Endothelial cell of umbilical vein (primary cell): ENCODE measurements around the gene ABHD13. TPM values are rescaled to one million over a fixed set of nuclear protein-coding genes. Genes with fewer than 3 reads are reported as not detected.

Experiments
- BruUV-seq: library from RNA; stranded (reverse); fragments of 400-500 nt; replicated peaks from 2 replicates; lab custom pipeline; 2021; lab: Mats Ljungman, UMichigan
- CTCF ChIA-PET: fragments of 300-600, 350-600 bp; sonication (Branson Sonifier 250); formaldehyde crosslinking; loops from one replicate; lab custom pipeline; 2021; ENCODE audit warnings: antibody characterized with exemption, inconsistent platforms; lab: Charles Lee
- POLR2A ChIA-PET: fragments of 300-600, 350-600 bp; sonication (Branson Sonifier 250); formaldehyde crosslinking; loops from one replicate; lab custom pipeline; 2021; ENCODE audit warnings: antibody characterized with exemption, inconsistent platforms; lab: Charles Lee
- DNase-seq: peaks from one replicate; pipeline ENCODE4 v3.0.0-alpha.2; 2011; ENCODE audit warnings: low read depth, low spot score
- FAIRE-seq: peaks from 2 replicates; lab custom pipeline; 2011; peaks lifted over from hg19 to GRCh38; lab: Jason Lieb, UNC
- H2AFZ ChIP-seq: 2 replicates; pipeline ENCODE4 v1.6.0; 2012; ENCODE audit warnings: low read depth, low read length, control low read depth, inconsistent platforms
- H3K27ac ChIP-seq: 2 replicates; pipeline ENCODE4 v1.5.1; 2011; ENCODE audit warnings: low read depth, mild to moderate bottlenecking, control low read depth, low read length, moderate library complexity; ENCODE audit not compliant: insufficient read depth
- H3K27me3 ChIP-seq, 2 experiments: 2 replicates each; pipeline versions ENCODE4 v1.6.0 to v1.6.1; 2011; ENCODE audit warnings: low read length in 2 of 2, mixed read lengths in 1 of 2; ENCODE audit not compliant: control insufficient read depth in 2 of 2, insufficient read depth in 2 of 2
- H3K36me3 ChIP-seq, 2 experiments: 2 replicates in 1 of 2; 3 replicates in 1 of 2; pipeline ENCODE4 v1.5.1; 2011; ENCODE audit warnings: low read length in 2 of 2, mild to moderate bottlenecking in 1 of 2, moderate library complexity in 1 of 2; ENCODE audit not compliant: control insufficient read depth in 2 of 2, insufficient read depth in 2 of 2; ENCODE audit errors: extremely low read depth in 1 of 2
- H3K4me1 ChIP-seq: 3 replicates; pipeline ENCODE4 v1.5.1; 2011; ENCODE audit warnings: mild to moderate bottlenecking, low read length; ENCODE audit not compliant: control insufficient read depth, insufficient read depth; ENCODE audit errors: extremely low read depth
- H3K4me2 ChIP-seq: 2 replicates; pipeline ENCODE4 v1.6.1; 2011; ENCODE audit warnings: low read length, control low read depth, mixed read lengths; ENCODE audit not compliant: insufficient read depth
- H3K4me3 ChIP-seq, 3 experiments: fragments of 200-600 bp in 1 of 3; sonication (generic), shearing (Covaris generic) in 1 of 3; replicated peaks in 1 of 3; 2 replicates each; pipeline ENCODE4 v1.5.1; 2011 to 2016; ENCODE audit warnings: control low read depth in 3 of 3, low read length in 3 of 3, mild to moderate bottlenecking in 2 of 3, inconsistent platforms in 1 of 3, low read depth in 1 of 3, moderate library complexity in 1 of 3; ENCODE audit not compliant: insufficient read depth in 1 of 3
- H3K79me2 ChIP-seq: 2 replicates; pipeline ENCODE4 v1.6.0; 2012; ENCODE audit warnings: low read length, inconsistent platforms; ENCODE audit not compliant: control insufficient read depth, insufficient read depth
- H3K9ac ChIP-seq: replicated peaks from 2 replicates; pipeline ENCODE3; 2011; ENCODE audit warnings: low read length, control low read depth; ENCODE audit not compliant: insufficient read depth; ENCODE audit errors: extremely low read depth
- H3K9me1 ChIP-seq: replicated peaks from 3 replicates; pipeline ENCODE4 v1.6.0; 2011; ENCODE audit warnings: mild to moderate bottlenecking, low read length; ENCODE audit not compliant: control insufficient read depth, insufficient read depth; ENCODE audit errors: extremely low read depth
- H3K9me3 ChIP-seq: replicated peaks from 2 replicates; pipeline ENCODE4 v1.5.1; 2012; ENCODE audit warnings: low read length, inconsistent platforms; ENCODE audit not compliant: control insufficient read depth, insufficient read depth
- H4K20me1 ChIP-seq: replicated peaks from 2 replicates; pipeline ENCODE3; 2011; ENCODE audit warnings: mild to moderate bottlenecking, low read length; ENCODE audit not compliant: control insufficient read depth, insufficient read depth; ENCODE audit errors: extremely low read depth
- EZH2 ChIP-seq: IDR thresholded peaks from 2 replicates; pipeline ENCODE4 v1.6.1; 2012; ENCODE audit warnings: borderline replicate concordance, low read depth, mild to moderate bottlenecking, moderate library complexity, low read length, inconsistent platforms; ENCODE audit not compliant: severe bottlenecking
- FOS ChIP-seq: IDR thresholded peaks from 2 replicates; pipeline ENCODE4 v1.6.1; 2011; ENCODE audit warnings: mild to moderate bottlenecking, low read length, moderate library complexity, borderline replicate concordance; ENCODE audit not compliant: insufficient read depth
- JUN ChIP-seq: IDR thresholded peaks from 2 replicates; pipeline ENCODE4 v1.6.1; 2011; ENCODE audit warnings: borderline replicate concordance, low read depth; ENCODE audit not compliant: insufficient read length, insufficient read depth
- MYC ChIP-seq: IDR thresholded peaks from one replicate; pipeline ENCODE4 v1.6.1; 2011; ENCODE audit warnings: mild to moderate bottlenecking, low read depth, low read length
- POLR2AphosphoS5 ChIP-seq: IDR thresholded peaks from 2 replicates; pipeline ENCODE4 v1.6.1; 2012; ENCODE audit warnings: low read depth, mild to moderate bottlenecking, control low read depth, low read length, moderate library complexity; ENCODE audit not compliant: insufficient read depth
- dilution Hi-C: fragments of 300-500 bp; cut with MboI; formaldehyde crosslinking; loops from one replicate; pipeline ENCODE4 v1.15.0; 2019; ENCODE audit warnings: low sequenced_read_pairs; ENCODE audit not compliant: extremely low pct_ligation_motif_present
- intact Hi-C: fragments of 100-400 bp; cut with micrococcal nuclease; formaldehyde crosslinking; loops from one replicate; pipeline ENCODE4 v1.10.0; 2022
- polyA plus RNA-seq, 4 experiments: library from polyadenylated mRNA; depleted of rRNA in 3 of 4; stranded (reverse) in 3 of 4; unstranded in 1 of 4; fragments of >200 nt; gene quantifications; 2 replicates each; pipeline versions ENCODE4 v1.2.1 to v1.2.3, GENCODE V29; 2011 to 2012; ENCODE audit warnings: missing spikeins in 1 of 4
- total RNA-seq: library from RNA; stranded (reverse); gene quantifications from 2 replicates; pipeline ENCODE4 v1.2.3, GENCODE V29; 2021
- TF ChIP-seq, protein P1 (sequence below), 2 donors: IDR thresholded peaks; 1 replicate in 1 of 2; 2 replicates in 1 of 2; pipeline ENCODE4 v1.5.1; 2011; ENCODE audit warnings: low read length in 2 of 2, mild to moderate bottlenecking in 2 of 2, moderate library complexity in 2 of 2, control low read depth in 1 of 2, inconsistent platforms in 1 of 2, low read depth in 1 of 2; ENCODE audit not compliant: insufficient read depth in 1 of 2; ENCODE audit errors: extremely low read depth in 1 of 2

ABHD13 gene
- total and polyA plus RNA-seq, 2 donors (not counting 3 experiments of a cell fraction or from before 2014, with no cell fraction given) = 3.9 to 7.2 TPM

- Histone ChIP-seq H3K4me1 (peaks cover 3% of the 10 kb centered on the region), H2AFZ (no peak overlapping the region), H3K9me1 (no peaks in the 10 kb centered on the region), H3K27ac (no peak overlapping the region), H3K9me3 (no peaks in the 10 kb centered on the region), H3K4me3 (no peak overlapping the region), H3K79me2 (no peaks in the 10 kb centered on the region), H4K20me1 (no peaks in the 10 kb centered on the region), H3K4me2 (no peak overlapping the region), H3K36me3 (no peaks in the 10 kb centered on the region), H3K27me3 (no peaks in the 10 kb centered on the region), H3K9ac (no peak overlapping the region)
- intact Hi-C loops (no loop called here), dilution Hi-C loops (no loop called here)
- DNase-seq = peak; percentile 21
- no TSS peak for BruUV-seq
- ChIA-PET POLR2A (no interaction called here), CTCF (interaction anchor here (0.8 kb wide), 2 partner anchors 9 to 43 kb away, joined by 3 read pairs; no protein-coding TSS in a partner anchor)
- FAIRE-seq = no peak
- peak; percentile 46 for TF ChIP-seq FOS
- TF ChIP-seq MYC = no peak
Measured at GRCh38 chr13:108272333-108272732, 54.1 kb downstream of the ABHD13 start.

DNA sequence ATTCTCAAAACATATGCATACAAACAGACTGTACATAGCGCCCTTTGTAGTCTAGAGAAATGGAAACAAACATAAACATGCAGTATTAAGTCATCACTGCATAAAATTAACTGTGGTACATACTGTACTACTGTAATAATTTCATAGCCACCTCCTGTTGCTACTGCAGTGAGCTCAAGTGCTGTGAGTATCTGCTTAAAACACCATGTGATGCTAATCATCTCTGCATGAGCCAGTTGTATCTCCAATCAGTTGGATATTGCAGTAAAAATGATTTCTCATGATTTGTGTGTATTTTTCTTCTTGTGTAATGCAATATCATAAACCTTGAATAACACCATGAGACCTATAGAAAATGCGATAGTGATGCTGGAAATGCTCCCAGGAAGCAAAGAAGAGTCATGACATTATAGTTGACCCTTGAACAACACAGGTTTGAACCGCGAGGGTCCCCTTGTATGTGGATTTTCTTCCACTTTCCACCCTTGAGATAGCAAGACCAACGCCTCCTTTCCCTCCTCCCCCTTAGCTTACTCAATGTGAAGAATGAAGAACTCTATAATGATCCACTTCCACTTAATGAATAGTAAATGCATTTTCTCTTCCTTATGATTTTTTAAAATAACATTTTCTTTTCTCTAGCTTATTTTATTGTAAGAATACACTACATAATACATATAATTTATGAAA is 55.4 kb downstream of the ABHD13 start:
- Histone ChIP-seq H3K9me3 (no peaks in the 10 kb centered on the region), H4K20me1 (no peaks in the 10 kb centered on the region), H3K4me2 (no peak overlapping the region), H3K9me1 (no peaks in the 10 kb centered on the region), H3K27ac (no peak overlapping the region), H3K4me1 (peaks cover 3% of the 10 kb centered on the region), H3K36me3 (no peaks in the 10 kb centered on the region), H3K4me3 (no peak overlapping the region), H3K27me3 (no peaks in the 10 kb centered on the region), H3K9ac (no peak overlapping the region), H3K79me2 (no peaks in the 10 kb centered on the region), H2AFZ (no peak overlapping the region)
- no TSS peak for BruUV-seq
- POLR2A ChIA-PET = no interaction called here
- intact Hi-C loops = no loop called here
- no peak for DNase-seq
- TF ChIP-seq, protein P1, sequence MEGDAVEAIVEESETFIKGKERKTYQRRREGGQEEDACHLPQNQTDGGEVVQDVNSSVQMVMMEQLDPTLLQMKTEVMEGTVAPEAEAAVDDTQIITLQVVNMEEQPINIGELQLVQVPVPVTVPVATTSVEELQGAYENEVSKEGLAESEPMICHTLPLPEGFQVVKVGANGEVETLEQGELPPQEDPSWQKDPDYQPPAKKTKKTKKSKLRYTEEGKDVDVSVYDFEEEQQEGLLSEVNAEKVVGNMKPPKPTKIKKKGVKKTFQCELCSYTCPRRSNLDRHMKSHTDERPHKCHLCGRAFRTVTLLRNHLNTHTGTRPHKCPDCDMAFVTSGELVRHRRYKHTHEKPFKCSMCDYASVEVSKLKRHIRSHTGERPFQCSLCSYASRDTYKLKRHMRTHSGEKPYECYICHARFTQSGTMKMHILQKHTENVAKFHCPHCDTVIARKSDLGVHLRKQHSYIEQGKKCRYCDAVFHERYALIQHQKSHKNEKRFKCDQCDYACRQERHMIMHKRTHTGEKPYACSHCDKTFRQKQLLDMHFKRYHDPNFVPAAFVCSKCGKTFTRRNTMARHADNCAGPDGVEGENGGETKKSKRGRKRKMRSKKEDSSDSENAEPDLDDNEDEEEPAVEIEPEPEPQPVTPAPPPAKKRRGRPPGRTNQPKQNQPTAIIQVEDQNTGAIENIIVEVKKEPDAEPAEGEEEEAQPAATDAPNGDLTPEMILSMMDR (IDR thresholded peaks at IDR 0.05; ENCODE audit: extremely low read depth in 1 of 2, insufficient read depth in 1 of 2, low read depth in 1 of 2, low read length in 2 of 2) = no peak
- TF ChIP-seq POLR2AphosphoS5 (no peak), JUN (no peak), EZH2 (no peak), MYC (no peak)
- dilution Hi-C loops = no loop called here
- CTCF ChIA-PET = no interaction called here
- FAIRE-seq = no peak
